A549 (cell line): Measurements from ENCODE around the gene OR10X1.

Experiments
- CEBPB ChIP-seq, 2 experiments: fragments of >200 bp in 1 of 2; sonication (Bioruptor Twin) in 1 of 2; formaldehyde crosslinking in 1 of 2; IDR thresholded peaks; 2 replicates each; pipeline ENCODE4 v1.6.1; 2012 to 2016
- CHD2 ChIP-seq: fragments of 150-350 bp; IDR thresholded peaks from 2 replicates; pipeline ENCODE4 v1.6.1; 2014; ENCODE audit warnings: low read length; ENCODE audit not compliant: partially characterized antibody
- HOXA7 ChIP-seq: fragments of 250-450 bp; sonication (Bioruptor Pico); IDR thresholded peaks from 2 replicates; pipeline ENCODE4 v1.5.0; 2020; ENCODE audit warnings: mild to moderate bottlenecking, moderate library complexity
- KDM1A ChIP-seq: fragments of 200-600 bp; sonication (generic); IDR thresholded peaks from 2 replicates; pipeline ENCODE4 v1.6.1; 2016; ENCODE audit warnings: low read depth, mild to moderate bottlenecking
- NR3C1 ChIP-seq: fragments of >200 bp; sonication (Bioruptor Twin); formaldehyde crosslinking; IDR thresholded peaks from 3 replicates; pipeline ENCODE4 v1.6.1; 2017
- RFX5 ChIP-seq: fragments of 450-650 bp; IDR thresholded peaks from 2 replicates; pipeline ENCODE4 v1.7.1; 2014; ENCODE audit warnings: antibody characterized with exemption, mild to moderate bottlenecking, moderate library complexity
- TF ChIP-seq, protein P1 (sequence below): IDR thresholded peaks from 2 replicates; pipeline ENCODE4 v1.6.1; 2012
- TF ChIP-seq, protein P2 (sequence below): fragments of >200 bp; sonication (Bioruptor Twin); formaldehyde crosslinking; IDR thresholded peaks from 3 replicates; pipeline ENCODE4 v1.5.1; 2016
- TF ChIP-seq, protein P3 (sequence below): IDR thresholded peaks from 2 replicates; pipeline ENCODE4 v1.6.1; 2012
- TF ChIP-seq, protein P4 (sequence below): fragments of 200-600 bp; sonication (generic); IDR thresholded peaks from 2 replicates; pipeline ENCODE4 v1.6.1; 2016; ENCODE audit warnings: antibody characterized with exemption, mild to moderate bottlenecking, moderate library complexity

DNA sequence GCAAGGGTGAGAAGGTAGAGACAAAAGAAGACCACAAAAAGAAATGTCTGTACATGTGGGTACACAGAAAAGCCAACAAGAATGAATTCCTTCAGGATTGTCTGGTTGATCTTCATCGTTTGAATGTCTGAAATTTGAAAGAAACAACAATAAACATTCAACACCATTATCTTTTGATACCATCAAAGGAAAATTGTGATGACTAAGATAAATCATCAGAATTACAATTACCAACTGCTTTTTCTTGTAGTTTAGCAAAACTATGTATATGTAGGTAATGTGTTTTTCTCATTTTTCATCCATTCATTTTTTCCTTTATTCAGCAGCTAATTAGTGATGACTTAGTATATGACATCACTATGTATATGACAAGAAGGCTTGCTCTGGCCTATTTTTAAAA, at the start of gene OR10X1:
- TF ChIP-seq, protein P1, sequence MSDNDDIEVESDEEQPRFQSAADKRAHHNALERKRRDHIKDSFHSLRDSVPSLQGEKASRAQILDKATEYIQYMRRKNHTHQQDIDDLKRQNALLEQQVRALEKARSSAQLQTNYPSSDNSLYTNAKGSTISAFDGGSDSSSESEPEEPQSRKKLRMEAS, result no peak
- TF ChIP-seq, protein P2, sequence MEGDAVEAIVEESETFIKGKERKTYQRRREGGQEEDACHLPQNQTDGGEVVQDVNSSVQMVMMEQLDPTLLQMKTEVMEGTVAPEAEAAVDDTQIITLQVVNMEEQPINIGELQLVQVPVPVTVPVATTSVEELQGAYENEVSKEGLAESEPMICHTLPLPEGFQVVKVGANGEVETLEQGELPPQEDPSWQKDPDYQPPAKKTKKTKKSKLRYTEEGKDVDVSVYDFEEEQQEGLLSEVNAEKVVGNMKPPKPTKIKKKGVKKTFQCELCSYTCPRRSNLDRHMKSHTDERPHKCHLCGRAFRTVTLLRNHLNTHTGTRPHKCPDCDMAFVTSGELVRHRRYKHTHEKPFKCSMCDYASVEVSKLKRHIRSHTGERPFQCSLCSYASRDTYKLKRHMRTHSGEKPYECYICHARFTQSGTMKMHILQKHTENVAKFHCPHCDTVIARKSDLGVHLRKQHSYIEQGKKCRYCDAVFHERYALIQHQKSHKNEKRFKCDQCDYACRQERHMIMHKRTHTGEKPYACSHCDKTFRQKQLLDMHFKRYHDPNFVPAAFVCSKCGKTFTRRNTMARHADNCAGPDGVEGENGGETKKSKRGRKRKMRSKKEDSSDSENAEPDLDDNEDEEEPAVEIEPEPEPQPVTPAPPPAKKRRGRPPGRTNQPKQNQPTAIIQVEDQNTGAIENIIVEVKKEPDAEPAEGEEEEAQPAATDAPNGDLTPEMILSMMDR, result no peak
- TF ChIP-seq CEBPB (IDR thresholded peaks at IDR 0.05), result no peak
- no peak for TF ChIP-seq KDM1A
- TF ChIP-seq, protein P3, sequence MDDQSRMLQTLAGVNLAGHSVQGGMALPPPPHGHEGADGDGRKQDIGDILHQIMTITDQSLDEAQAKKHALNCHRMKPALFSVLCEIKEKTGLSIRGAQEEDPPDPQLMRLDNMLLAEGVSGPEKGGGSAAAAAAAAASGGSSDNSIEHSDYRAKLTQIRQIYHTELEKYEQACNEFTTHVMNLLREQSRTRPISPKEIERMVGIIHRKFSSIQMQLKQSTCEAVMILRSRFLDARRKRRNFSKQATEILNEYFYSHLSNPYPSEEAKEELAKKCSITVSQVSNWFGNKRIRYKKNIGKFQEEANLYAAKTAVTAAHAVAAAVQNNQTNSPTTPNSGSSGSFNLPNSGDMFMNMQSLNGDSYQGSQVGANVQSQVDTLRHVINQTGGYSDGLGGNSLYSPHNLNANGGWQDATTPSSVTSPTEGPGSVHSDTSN, result no peak
- no peak for TF ChIP-seq RFX5
- TF ChIP-seq HOXA7, result no peak
- TF ChIP-seq, protein P4, sequence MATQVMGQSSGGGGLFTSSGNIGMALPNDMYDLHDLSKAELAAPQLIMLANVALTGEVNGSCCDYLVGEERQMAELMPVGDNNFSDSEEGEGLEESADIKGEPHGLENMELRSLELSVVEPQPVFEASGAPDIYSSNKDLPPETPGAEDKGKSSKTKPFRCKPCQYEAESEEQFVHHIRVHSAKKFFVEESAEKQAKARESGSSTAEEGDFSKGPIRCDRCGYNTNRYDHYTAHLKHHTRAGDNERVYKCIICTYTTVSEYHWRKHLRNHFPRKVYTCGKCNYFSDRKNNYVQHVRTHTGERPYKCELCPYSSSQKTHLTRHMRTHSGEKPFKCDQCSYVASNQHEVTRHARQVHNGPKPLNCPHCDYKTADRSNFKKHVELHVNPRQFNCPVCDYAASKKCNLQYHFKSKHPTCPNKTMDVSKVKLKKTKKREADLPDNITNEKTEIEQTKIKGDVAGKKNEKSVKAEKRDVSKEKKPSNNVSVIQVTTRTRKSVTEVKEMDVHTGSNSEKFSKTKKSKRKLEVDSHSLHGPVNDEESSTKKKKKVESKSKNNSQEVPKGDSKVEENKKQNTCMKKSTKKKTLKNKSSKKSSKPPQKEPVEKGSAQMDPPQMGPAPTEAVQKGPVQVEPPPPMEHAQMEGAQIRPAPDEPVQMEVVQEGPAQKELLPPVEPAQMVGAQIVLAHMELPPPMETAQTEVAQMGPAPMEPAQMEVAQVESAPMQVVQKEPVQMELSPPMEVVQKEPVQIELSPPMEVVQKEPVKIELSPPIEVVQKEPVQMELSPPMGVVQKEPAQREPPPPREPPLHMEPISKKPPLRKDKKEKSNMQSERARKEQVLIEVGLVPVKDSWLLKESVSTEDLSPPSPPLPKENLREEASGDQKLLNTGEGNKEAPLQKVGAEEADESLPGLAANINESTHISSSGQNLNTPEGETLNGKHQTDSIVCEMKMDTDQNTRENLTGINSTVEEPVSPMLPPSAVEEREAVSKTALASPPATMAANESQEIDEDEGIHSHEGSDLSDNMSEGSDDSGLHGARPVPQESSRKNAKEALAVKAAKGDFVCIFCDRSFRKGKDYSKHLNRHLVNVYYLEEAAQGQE, result no peak
- no peak for TF ChIP-seq NR3C1
- TF ChIP-seq CHD2, result no peak
